GM12872 (cell line): ENCODE data around the gene NME2.

Experiments
- TF ChIP-seq, protein P1 (sequence below): IDR thresholded peaks from 3 replicates; pipeline ENCODE4 v1.5.1; 2011; ENCODE audit warnings: low read depth, mild to moderate bottlenecking, low read length, moderate library complexity; ENCODE audit not compliant: insufficient read depth

The NME2 gene

GRCh38 chr17:51166198-51166986 is at the start of gene NME2:
NME2 (plus strand) TSS chr17:51166411; CDS start chr17:51166831, 420 bp downstream.
- TF ChIP-seq, protein P1, sequence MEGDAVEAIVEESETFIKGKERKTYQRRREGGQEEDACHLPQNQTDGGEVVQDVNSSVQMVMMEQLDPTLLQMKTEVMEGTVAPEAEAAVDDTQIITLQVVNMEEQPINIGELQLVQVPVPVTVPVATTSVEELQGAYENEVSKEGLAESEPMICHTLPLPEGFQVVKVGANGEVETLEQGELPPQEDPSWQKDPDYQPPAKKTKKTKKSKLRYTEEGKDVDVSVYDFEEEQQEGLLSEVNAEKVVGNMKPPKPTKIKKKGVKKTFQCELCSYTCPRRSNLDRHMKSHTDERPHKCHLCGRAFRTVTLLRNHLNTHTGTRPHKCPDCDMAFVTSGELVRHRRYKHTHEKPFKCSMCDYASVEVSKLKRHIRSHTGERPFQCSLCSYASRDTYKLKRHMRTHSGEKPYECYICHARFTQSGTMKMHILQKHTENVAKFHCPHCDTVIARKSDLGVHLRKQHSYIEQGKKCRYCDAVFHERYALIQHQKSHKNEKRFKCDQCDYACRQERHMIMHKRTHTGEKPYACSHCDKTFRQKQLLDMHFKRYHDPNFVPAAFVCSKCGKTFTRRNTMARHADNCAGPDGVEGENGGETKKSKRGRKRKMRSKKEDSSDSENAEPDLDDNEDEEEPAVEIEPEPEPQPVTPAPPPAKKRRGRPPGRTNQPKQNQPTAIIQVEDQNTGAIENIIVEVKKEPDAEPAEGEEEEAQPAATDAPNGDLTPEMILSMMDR, result no peak

DNA sequence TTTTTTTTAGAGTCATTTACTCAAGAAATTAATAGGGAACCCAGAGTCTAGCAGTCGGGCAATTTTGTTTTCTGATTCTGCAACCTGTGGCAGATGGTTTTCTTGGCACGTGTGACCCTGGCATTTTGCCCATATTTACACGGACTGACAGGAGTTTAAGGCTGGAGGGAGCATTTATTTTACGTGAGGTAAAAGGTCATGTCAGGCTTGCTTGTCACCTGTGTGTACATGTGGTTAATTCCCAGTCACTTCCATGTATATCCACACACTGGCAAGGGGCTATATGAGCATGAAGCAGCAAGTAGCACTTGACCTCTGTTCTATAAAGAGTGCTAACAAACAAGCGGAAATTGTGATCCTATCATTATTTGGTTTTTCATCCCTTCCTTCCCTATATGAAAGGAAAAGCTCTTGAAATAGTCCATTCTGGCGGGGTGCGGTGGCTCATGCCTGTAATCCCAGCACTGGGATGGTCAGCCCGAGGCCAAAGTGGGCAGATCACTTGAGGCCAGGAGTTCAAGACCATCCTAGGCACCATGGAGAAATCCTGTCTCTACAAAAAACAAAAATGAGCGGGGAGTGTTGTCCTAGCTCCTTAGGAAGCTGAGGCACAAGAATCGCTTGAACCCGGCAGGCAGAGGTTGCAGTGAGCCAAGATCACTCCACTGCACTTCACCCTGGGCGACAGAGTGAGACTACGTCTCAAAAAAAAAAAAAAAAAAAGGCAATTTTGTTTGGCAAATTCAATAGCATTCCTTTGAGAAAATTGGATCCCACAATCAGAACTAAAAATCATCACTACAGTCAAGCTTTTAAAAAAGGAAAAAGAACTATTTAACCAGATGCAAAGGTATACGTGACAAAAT is 47.6 kb upstream of the NME2 start:
- TF ChIP-seq, protein P1, result no peak

DNA sequence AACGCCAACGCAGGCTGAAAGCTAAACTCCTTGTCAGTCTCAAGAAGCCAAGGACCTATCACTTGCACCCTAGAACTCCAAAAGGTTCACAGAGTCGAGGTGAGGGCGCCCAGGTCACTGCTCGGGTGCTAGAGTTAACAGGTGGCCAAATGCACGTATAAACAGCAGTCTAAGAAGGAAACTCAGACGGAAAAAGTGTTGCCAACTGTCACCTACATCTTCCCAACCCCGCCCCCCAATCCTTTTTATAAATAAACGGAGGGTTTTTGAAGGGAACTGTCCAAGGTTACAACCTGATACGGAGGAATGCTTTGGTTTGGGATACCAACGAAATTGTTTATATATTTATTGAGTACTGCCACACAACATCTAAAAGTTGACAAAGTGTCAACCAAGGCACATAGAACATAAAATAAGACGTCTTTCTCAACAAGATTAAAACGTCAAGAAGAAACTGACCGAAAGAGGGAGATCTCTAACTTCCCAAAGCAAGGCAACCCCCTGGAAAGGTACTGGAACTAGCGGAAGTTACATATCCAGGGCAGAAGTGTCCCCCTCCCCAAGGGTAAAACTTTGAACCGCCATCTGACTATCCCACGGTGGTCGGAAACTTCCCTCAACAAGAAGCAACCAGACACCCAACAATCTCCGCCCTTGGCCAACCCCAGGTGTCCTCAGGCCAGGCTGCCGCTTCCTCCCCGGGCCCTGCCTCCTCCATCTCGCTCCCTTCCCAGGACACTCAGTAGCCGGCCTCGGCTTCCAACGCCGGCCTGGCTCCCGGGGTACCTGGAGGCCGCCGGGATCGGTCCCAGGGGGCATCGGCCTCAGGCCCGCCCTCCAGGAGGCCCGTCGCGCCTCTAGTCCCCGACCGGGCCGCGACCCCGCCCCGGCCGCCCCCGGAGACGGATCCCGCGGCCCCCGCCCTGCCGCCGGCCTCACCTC is 46.5 kb upstream of the NME2 start:
- TF ChIP-seq, protein P1, result no peak

DNA sequence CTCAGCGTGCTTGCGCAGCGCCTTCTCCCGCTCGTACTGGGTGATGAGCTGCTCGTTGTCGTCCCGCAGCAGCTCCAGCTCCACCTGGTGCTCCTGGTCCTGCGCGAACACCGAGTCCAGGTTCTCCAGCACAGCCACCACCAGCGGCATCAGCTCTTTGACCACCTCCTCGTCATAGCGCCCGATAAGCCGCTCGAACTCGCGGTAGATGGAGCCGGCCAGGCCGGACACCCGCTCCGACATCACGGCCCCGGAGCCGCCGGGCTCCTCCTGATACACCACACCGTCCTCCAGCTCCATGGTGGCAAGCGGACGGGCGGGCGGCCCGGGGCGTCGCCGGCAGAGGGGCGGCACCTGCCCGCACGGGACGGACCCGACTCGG is 45.9 kb upstream of the NME2 start:
- TF ChIP-seq, protein P1, result no peak

- TF ChIP-seq, protein P1, result no peak
These were observed 45.2 kb upstream of the NME2 start, which contains the start of gene SPAG9 for GRCh38 chr17:51120739-51121619. SPAG9 (minus strand) TSS chr17:51120868; CDS start chr17:51120656, 212 bp downstream.

- TF ChIP-seq, protein P1, result no peak
These were observed 44.4 kb upstream of the NME2 start for GRCh38 chr17:51121620-51122472.
